ENCODE measurements around the gene WWOX.

WWOX gene

DNA sequence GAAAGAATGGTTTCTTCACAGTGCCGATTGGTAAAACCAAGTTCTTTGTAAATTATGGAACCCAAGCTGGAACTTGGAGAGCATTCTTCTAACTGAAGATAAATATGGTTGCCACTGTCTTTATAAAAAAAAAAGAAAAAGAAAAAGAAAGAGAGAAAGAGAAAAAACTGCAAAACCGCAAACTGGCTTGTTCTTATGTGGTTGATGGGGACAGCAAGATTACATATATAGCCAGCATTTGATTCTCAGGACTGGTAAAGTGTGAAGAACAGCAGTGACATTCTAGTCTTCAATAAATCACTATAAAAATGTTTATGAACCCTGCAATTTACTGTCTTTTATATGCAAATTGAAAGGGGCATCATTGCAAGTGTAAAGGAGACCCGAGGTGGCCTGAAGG lies 896.0 kb downstream of the WWOX start:
- DNase-seq (ENCODE audit: low spot score) = no peak

DNA sequence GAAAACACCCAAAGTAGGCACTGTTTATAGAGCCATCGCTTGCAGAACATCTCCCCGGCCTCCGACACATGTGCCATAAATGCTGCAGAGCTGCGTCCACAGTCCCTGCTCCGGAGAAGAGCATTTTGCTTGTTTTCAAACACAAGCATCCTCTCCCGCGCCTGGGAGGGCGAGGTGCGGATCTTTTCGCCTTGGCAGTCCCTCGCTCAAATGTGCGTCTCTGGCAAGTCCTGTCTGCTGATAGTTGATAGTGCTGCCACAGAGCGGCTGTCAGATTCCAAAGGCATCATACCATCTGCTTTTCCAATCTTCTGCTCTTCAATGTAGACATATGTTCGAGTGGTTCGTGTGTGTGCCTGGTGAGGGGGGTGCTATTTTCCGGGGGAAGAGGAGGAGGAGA lies 897.3 kb downstream of the WWOX start:
- no peak for DNase-seq (ENCODE audit: low spot score)

DNA sequence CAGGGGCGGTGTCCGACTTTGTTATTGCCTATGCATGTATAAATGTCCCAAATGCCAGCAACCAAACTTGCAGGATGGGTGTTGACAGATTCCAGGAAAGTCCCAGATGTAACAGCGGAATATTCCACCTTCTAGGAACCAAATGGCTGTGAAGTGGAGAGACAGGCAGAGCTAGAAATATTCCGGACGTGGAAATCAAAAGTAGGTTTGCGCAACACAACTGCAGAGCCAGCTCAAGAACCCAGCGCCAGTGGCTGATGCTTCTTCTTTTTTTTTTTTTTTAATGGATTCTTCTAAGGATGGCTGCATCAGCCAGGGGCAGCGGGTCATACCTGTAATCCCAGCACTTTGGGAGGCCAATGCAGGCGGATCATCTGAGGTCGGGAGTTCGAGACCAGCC lies 899.4 kb downstream of the WWOX start:
- DNase-seq (ENCODE audit: low spot score) = no peak

DNA sequence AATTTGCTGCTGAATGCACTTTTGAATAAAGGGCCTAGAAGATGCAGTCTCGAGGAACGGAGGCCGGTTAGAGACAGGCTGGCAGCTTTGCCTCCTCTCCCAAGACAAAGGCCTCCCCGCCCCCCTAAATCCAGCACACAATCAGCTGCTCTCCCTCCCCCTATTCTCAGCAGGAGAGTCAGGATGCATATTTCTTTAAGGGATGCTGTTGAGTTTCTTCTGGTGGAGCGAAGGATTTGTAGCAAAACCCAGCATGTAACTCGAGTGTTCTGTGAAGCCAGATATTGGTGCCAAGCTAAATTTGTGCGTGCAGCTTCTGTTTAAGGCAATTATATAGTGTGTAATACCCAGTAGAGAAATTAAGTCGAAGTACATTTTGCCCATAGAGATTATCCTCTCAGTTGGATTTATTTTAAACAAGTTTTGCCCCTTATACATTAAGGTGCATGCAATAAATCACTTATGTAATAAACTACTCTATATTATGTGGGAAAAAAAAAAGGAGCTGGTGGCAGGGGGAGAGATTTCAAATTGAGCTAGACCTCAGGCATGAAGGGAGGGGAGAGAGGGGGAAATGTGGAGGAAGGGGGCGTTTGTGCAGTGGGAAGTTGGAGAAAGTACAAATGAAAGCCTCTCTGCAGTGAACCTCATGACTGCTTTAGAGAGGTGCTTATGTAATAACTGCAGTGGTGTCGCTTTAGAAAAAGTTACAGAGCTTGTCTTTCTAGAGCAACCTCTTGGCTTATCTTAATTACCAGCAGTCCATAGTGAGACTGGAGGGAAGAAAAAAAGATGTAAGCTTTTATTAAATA lies 901.9 kb downstream of the WWOX start:
- no peak for DNase-seq (ENCODE audit: low spot score)

DNA sequence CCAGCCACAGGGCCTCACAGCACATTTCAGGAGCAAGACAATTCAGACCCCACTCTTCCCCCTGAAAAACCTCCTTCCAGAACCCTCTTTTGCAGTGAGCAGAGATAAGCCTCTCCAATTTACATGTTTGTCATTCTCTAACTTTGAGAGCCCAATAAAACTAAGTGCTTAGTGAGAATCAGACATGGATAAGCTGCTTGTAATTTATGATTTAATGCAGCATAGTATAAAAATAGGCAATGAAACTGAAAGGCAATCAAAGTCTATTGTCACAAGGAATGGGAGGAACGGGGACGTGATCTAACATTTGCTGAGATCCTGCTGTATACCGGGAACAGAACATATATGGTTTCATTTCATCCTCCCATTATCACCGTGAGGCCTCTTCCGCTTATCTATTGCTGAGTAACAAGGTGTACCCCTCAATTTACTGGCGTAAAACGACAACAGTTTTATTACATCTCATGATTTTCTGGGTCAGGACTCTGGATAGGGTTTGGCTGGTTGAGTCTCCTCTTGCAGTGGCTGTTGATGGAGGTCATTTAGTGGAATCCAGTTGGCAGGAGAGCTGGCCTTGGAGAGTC lies 903.7 kb downstream of the WWOX start:
- DNase-seq (ENCODE audit: low spot score) = no peak

DNA sequence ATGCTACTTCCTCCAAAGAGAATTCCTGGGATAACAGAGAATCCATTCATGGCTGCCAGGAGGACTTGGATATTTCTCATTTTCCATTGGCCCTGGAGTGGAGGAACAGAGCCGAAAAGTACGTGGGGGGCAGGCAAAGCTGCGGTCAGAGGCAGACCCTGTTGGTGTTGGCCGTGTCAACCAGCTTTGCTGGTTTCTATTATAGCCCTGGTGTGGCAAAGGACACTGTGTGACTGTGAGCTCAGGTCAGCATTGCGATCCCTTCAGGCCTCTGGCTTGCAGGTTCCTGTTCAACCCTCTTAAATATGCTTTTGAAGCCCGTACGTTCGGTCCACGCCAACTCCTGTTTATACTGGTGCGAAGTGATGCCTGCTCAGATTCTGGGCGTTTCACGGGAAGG lies 904.9 kb downstream of the WWOX start:
- no peak for DNase-seq (ENCODE audit: low spot score)

DNA sequence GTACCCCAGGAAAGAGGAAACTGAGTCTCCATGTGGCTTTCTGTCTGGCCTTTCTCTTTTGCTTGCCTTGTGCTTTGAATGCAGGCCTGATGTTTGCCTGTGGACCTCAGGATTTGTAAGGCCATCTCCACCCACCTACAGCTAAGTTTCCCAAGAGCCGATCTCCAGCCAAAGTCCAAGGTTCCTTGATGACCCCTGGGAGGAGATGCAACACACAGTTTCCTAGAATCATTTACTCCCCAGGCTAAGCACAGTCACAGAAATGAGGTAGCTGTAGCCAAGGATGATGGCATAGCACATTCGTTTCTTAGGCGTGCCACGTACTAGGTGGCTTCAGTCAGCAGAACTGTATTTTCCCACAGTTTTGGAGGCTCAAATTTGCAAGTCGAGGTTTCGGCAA lies 905.6 kb downstream of the WWOX start:
- DNase-seq (ENCODE audit: low spot score) = no peak

DNA sequence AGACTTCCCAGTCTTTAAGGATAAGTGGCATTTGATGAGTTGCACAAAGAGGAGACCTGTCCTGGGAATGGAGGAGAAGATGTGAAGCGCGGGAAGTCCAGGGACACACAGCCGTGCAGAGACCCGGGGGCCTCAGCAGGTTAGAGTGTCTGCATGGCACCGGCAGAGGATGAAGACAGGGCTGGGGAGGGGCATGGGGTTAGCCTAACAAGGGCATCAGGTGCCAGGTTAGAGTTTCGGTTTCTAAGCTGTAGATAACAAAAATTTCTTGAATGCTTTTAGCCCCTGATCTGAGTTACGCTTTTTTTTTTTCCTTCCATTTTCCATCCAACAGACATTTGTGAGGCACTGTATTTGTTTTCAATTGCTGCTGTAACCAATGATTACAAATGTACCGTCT lies 906.8 kb downstream of the WWOX start:
- DNase-seq (ENCODE audit: low spot score) = no peak

DNA sequence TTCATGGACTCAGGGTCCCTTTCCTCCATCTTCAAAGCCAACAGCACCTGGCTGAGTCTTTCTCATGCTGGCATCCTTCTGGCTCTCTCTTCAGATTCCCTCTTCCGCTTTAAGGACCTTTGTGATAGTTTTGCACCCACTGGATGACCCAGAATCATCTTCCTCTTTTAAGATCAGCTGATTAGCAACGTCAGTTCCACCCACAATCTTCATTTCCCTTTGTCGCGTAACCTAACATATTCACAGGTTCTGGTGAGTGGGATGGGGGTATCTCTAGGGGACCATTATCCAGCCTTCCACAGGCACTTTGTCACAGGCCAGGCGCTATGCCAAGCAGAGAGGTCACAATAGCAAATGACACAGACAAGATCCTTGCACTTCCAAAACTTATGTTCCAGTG lies 907.3 kb downstream of the WWOX start:
- no peak for DNase-seq (ENCODE audit: low spot score)

DNA sequence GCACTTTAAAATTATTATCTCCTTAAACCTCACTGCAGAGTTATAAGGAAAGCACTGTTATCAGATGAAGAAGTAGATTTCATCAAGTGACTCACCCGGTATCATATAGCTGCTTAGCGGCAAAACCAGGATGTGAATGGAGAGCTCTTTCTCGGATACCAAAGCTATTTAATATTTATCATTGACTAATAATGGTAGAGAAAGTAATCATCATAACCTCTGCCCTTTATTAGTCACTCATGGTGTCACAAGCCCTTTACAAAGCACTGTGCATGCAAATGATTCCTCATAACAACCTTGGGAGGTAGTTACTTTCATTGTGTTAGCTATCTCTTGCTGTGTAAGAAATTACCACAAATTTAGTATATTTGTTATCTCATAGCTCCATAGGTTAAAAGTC lies 908.2 kb downstream of the WWOX start:
- no peak for DNase-seq (ENCODE audit: low spot score)

DNA sequence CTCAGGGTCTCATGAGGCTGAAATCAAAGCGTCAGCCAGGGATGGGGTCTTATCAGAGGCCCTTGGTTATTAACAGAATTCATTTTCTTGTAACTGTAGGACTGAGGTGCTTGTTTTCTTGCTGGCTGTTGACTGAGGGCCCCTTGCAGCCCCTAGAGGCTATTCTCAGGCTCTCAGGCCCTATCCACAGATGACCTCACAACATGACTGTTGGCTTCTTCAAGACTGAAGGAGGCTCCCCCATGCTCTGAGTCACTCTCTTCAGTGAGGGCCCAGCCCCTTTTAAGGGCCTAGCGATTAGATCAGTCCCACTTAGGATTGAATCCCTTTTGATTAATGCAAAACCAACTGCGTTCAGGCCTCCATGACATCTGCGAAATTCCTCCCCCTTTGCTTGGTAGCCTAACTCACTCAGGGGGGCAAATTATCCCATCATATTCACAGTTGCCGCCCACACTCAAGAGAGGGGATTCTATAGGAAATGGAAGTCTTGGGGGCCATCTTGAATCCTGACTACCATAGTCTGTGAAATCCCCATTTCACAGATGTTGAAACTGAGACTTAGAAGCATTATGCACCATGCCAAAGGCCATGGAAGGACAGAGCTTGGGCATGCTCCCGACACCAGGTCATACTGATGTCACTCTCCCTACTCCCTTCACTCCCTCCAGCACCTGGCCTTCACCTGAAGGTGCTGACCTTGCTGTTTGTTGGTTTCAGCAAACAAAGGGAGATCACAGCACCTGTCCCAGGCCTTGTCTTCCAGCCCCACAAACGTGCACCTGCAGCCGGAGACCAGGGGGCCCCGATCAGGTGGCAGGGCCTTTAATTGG lies 908.8 kb downstream of the WWOX start:
- no peak for DNase-seq (ENCODE audit: low spot score)

DNA sequence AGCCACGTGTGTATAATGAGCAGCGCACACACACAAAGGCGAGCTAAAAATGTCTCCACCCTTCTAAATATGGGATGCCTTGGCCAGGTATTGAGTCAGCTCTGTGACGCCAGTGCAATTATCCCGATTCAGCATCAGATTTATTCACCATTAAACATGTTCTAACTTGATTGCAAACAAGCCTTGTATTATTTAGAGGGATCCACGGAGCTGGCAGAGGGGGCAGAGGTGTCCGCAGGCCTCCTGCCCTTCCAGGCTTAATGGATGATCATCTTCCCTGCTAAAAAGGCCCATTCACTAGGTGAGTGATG lies 909.4 kb downstream of the WWOX start:
- no peak for DNase-seq (ENCODE audit: low spot score)

DNA sequence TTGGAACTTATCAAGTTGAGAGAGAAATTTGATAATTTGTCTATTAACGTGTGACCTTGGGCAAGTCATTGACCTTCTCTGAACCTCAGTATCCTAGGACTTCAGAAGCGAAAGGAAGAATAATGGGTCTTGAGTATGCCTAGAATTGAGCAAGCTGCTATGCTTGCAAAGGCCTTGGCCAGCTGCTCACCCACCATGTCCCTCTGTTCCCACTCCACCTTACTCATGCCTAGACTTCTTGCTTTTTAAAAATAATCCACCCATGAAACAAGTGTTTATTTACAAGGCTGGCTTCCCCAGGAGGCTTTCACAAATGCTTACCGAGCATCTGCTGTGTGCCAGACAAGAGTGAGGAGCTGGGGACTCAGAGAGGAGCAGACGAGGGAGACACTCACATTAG lies 910.4 kb downstream of the WWOX start:
- no peak for DNase-seq (ENCODE audit: low spot score)

DNA sequence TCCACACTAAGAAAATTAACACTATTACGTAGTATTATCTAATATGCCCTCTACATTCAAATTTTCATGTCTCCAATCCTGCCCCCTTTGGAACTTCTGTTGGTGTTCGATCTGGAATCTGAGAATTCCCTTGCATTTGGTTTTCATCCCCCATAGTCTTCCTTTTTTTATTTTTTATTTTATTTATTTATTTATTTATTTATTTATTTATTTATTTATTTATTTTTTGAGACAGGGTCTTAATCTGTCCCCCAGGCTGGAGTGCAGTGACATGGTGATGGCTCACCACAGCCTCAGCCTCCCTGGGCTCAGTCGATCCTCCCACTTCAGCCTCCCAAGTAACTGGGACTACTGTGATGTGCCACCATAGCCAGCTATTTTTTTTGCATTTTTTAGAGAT lies 911.8 kb downstream of the WWOX start:
- no peak for DNase-seq (ENCODE audit: low spot score)

DNA sequence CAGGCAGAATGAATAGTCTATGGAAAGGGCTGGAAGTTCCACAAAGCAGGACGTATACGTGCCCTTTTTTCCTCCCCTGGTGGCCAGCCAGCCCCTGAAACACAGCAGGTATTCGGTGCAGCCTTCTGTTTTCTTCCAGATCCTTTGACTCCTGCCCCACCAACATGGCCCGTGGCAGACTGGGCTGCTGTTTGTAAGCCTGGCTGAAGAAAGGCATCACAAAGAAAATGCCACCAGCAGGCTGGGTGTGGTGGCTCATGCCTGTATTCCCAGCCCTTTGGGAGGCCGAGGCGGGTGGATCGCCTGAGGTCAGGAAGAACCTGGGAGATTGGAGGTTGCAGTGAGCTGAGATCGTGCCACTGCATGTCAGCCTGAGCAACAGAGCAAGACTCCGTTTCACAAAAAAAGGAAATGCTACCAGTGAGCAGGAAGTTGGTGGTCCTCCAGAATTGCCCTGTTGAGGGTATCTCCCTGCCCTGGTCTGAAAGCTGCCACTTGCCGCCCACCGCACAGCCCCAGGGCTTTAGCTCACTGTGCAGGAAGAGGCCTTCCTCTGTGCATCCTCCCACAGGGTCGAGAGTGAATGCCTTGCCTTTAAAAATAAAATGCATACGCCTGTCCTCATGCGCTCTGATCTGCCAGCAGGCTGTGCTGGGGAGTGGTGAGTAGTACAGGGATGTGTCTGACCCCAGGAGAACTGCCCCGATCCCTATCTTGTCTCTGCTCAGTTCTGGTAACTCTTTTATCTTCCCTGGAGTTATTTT lies 913.4 kb downstream of the WWOX start:
- DNase-seq (ENCODE audit: low spot score) = no peak

DNA sequence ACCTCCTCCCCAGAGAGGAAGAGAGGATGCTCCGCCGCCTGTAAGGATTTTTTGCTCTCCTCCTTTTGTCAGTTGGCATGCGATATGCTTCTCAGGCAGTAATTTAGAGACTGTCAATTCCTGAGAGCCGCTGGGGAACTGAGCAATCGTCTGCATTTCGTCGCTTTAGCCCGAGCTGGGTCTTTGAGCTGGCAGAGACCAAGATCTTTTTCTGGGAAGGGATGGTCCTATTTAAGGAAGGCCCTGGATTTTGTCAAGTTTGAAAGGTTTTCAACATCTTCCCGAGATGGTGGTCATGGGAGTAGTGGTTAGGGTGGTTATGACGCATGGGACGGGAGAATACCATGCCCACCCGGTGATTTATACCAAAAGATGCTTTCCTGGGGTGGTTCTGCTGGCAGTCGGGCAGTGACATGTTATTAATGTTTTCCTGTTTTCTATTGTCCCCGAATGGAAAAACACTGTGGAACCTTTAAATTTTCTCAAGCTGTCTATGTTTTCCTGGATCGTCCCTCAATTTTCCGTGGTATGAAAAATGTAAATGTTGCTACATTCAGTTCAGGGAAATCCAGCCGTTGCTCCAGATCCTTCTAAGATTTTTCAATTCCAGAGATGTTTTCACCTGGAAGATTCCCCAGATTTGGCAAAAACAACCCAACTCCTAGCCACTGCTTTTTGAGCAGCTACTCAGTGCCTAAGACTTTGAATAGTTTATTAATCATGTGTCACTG lies 914.6 kb downstream of the WWOX start:
- no peak for DNase-seq (ENCODE audit: low spot score)

DNA sequence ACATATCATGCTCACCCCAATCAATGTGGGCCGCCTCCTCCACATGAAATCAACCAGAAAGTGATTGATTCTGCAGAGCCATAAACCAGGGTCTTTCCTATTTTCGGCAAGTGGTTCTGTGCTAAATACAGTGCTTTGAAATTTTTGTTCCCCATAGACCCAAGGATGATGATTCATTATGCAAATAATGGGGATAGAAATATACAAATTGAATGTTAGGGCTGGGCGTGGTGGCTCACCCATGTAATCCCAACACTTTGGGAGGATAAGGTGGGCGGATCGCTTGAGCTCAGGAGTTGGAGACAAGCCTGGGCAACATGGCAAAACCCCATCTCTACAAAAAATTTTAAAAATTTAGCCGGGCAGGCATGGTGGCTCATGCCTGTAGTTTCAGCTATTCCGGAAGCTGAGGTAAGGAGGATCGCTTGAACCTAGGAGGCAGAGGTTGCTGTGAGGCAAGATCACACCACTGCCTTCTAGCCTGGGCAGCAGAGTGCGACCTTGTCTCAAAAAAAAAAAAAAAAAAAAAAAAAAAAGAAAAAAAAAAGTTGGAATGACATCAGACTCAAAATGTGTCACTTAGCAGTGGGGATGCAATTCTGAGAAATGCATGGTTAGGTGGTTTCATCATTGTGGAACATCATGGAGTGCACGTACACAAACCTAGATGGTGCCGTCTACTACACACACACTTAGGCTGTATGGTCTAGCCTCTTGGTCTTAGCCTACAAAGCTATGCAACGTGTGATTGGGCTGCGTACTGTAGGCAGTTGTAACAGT lies 919.4 kb downstream of the WWOX start:
- DNase-seq (ENCODE audit: low spot score) = no peak

DNA sequence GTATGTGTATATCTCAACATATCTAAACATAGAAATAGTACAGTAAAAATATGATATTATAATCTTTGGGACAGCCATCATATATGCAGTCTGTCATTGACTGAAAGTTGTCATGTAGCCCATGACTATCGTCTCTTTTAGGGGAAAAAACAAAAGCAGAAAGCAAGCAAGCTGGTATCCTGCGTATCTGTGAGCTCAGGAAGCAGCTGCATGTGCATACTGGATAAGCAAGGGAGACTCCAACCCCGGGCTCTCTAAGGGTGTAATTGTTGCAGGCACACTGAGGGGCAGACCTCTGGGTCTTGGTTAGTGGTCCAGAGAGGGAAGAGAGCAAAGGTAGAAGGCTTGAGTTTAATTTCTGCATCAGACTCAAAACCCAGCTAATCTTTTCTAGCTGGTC lies 920.0 kb downstream of the WWOX start:
- no peak for DNase-seq (ENCODE audit: low spot score)

DNA sequence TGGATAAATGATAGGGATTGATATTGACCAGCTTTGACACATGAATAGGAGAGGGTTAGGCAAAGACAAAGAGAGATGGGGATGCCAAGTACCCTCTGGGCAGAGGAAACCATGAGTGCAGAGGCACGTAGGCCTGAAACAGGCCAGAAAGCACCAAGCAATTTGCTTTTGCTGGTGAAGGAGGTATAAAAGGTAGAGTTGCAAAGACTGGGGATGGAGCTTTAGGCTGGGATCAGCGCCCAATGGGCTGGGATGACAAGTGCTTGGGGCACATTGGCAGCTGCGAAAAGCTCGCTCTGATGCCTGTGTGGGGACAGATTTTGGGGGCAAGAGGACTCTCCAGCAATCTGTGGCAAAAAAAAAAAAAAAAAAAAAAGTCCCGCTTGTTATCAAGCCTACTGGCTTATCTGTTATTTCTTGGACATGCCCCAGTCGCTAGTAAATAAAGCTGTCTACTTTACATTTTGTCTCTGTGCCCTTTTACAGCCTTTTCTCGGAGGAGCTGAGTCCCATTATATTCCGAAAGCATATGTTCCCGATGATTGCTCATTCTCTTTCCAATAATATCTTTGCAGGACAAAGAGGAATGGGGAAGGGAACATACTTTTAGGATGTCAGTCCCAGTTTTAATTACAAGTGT lies 922.7 kb downstream of the WWOX start:
- no peak for DNase-seq (ENCODE audit: low spot score)

DNA sequence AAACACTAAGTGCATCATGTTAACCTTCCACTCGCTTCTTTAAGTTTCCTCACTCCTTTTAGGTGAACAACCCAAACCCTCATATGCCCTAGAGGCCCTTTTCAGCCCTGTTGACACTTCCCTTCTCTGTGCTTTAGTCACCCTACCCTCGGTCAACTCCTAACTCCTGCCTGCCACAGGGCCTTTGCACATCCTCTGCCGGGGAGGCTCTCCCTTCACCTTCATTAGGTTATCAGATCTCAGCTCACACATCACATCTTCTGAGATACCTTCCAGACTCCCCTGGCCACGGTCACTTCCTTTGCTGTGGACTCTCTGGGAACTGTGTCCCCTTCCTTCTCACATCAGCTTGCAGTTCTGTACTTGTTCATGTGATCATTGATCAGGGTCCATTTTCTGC lies 926.7 kb downstream of the WWOX start:
- DNase-seq (ENCODE audit: low spot score) = no peak

DNA sequence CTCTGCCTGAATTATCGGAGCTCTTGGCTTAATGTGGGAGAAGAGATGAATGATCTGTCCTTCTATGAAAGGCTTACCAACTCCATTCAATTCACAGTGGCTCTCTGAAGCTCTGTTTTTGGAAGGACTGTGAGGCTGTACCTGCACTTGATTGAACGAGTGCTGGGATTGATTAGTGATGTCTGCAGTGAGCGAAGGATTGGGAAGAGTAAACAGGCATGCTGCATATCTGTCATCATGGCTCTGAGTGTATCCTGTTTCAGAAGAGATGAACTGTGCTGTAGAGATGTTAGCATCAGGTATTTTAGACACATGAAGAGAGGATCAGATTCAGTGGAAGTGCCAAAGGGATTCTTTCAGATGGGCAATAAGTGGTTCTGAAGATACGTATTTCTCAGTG lies 937.1 kb downstream of the WWOX start:
- no peak for DNase-seq (ENCODE audit: low spot score)
